Fibroblast of villous mesenchyme (primary cell): ENCODE results near the gene NCOA1. TPM values are rescaled to one million over a fixed set of nuclear protein-coding genes. Genes with fewer than 3 reads are reported as not detected.

Source experiments
- DNase-seq: peaks from one replicate; pipeline ENCODE4 v3.0.0-alpha.2; 2010; ENCODE audit warnings: low read depth
- H3K4me3 ChIP-seq: 2 replicates; pipeline ENCODE4 v1.5.1; 2011; ENCODE audit warnings: low read depth, mild to moderate bottlenecking, low read length
- CTCF ChIP-seq: IDR thresholded peaks from 2 replicates; pipeline ENCODE4 v1.5.1; 2012; ENCODE audit warnings: low read depth, mild to moderate bottlenecking, low read length; ENCODE audit not compliant: insufficient read depth
- total RNA-seq: library from RNA; depleted of rRNA; stranded (reverse); fragments of >200 nt; gene quantifications from 2 replicates; pipeline ENCODE4 v1.2.3, GENCODE V29; 2012

NCOA1 gene
- total RNA-seq, 1 donor: 19.0 TPM

DNA sequence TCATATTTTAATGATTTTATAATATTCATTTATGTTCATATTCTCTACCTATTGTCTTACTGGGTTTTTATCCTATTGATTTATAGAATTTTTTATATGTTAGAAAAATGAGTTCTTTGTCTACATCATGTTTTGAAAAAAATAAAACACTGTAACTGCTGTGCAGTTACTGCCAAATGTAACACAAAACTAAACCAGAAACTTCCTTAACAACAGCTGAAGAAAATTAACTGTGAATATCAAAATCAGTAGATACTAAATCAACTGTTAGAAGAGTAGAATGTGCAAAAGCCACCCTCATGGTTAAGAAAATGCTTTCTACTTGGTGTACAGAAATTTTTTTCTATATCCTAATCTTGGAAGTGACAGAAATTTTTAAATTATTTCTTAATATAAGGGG, 232.6 kb downstream of the NCOA1 start:
- H3K4me3 ChIP-seq: no peak overlapping the region
- no peak for DNase-seq
- TF ChIP-seq CTCF: no peak

GRCh38 chr2:24724111-24724775, 233.2 kb downstream of the NCOA1 start:
- TF ChIP-seq CTCF: no peak
- no peak for DNase-seq
- H3K4me3 ChIP-seq: no peak overlapping the region

- no peak for DNase-seq
- no peak for TF ChIP-seq CTCF
- no peak overlapping the region for H3K4me3 ChIP-seq
Observed at GRCh38 chr2:24725956-24726355, 234.9 kb downstream of the NCOA1 start.

DNA sequence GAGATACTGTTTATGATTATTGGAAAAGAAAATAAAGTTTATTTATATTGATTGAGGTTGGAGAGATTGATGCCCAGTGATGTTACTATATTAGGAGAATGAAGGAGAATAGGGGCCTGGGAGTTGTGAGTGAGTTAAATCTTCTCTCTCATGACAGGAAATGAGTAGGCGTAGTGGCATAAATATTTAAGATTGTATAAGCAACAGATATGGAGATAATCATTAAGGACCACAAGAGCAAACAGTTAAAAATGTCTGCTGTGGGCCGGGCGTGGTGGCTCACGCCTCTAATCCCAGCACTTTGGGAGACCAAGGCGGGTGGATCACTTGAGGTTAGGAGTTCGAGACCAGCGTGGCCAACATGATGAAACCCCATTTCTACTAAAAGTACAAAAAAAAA, 239.4 kb downstream of the NCOA1 start:
- no peak for TF ChIP-seq CTCF
- H3K4me3 ChIP-seq: no peak overlapping the region
- DNase-seq: peak; percentile 80

GRCh38 chr2:24731040-24731439, 240.0 kb downstream of the NCOA1 start:
- DNase-seq: no peak
- TF ChIP-seq CTCF: no peak
- no peak overlapping the region for H3K4me3 ChIP-seq

DNA sequence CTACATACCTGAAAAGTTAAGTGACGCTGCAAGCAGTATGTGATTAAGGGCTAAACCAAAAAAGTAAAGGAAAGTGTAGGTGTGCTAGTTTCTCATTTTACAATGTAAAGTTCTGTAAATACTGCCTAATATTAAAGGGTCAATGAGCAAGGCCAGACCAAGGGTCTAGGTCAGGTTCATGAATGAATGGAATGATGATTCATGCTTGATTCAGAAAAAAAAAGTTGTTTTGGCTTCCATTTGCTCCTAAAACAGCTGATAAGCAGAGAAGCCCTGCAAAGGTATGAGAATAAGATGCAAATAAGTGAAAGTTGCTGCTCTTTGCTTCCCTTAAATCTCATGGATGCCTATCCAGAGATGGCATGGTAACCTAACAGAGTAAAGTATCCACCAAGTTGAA, 240.9 kb downstream of the NCOA1 start:
- no peak overlapping the region for H3K4me3 ChIP-seq
- no peak for TF ChIP-seq CTCF
- no peak for DNase-seq

DNA sequence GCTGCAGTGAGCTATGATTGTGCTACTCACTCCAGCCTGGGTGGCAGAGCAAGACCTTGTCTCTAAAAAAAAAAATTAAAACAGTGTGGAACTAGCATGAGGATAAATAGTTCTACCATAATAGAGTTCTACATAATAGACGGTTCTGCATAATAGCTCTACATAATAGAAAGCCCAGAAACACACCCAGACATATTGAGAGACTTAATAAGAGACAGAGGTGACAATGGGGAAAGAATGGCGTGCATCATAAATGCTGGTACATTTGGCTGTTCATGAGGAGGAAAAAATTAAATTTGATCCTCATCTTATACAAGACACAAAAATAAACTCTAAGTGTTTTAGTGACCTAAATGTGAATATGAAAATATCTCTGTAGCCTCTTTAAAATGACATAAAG, 243.7 kb downstream of the NCOA1 start:
- no peak overlapping the region for H3K4me3 ChIP-seq
- no peak for DNase-seq
- TF ChIP-seq CTCF: no peak
